GM18507 (cell line): Measurements from ENCODE around the gene FHIT.

ENCODE experiments used
- DNase-seq: peaks from one replicate; pipeline ENCODE4 v3.0.0; 2011; ENCODE audit warnings: low read depth; ENCODE audit not compliant: insufficient read length; ENCODE audit errors: extremely low spot score
- FAIRE-seq: peaks from 2 replicates; lab custom pipeline; 2011; peaks lifted over from hg19 to GRCh38; lab: Jason Lieb, UNC

FHIT gene

DNA sequence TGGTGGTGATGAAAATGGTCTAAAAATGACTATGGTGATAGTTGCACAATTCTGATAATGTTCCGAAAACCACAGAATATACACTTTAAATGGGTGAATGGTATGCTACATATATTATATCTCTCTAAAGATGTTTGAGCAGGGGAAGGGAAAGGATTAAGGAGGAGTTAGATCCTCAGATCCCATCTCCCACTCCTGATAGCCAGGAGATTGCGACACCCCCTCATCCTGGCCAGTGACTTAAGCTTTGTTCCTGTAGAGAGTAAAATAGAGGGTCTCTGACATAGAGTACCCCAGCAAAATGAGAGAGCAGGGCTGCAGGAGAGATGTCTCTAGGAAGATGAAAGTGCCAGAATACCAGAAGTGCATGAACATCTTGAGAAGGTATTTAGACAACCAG is 984.8 kb downstream of the FHIT start:
- DNase-seq = no peak
- FAIRE-seq = no peak

DNA sequence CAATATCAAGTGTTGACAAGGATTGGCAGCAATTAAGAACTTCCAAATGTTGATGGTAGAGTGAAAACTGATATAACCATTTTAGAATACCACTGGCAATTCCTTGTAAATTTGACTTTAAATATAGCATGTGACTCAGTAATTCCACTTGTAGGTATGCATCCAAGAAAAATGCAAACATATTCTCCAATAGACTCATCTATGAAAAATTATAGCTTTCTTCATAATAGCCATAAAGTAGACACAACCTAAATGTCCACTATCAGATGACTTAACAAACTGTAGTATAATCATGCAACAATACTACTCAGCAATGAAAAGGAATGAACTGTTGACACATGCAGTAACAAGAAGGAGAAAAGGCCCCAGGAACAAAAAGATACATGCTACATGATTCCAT is 988.1 kb downstream of the FHIT start:
- FAIRE-seq = no peak
- DNase-seq = no peak

DNA sequence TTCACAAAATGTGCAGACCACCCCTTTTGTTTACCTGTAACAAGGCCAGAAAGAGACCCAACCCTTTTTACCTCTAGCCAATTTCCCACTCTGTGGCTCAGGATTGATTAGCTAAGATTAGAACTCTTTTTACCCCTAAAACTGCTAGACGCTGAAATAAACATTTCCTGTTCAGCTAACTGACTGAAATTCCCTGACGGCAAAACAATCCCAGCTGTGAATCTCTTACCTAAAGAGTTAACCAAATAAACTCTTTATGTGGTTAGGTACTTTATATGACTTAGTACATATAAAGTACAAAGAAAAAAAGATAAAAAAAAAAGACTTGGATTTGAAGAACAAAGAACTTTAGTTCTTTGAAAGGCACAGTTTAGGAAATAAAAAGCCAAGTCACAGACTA is 988.7 kb downstream of the FHIT start:
- no peak for DNase-seq
- FAIRE-seq = no peak

DNA sequence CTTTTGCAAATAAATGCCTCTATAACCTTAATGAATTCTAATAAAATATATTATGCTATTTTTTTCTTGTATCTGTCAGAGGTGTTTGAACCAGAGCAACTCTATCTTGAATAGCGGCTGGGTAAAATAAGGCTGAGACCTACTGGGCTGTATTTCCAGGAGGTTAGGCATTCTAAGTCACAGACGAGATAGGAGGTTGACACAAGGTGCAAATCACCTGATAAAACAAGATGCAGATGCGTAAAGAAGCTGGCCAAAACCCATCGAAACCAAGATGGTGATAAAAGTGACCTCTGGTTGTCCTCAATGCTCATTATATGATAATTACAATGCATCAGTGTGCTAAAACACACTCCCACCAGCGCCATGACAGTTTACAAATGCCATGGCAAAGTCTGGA is 990.7 kb downstream of the FHIT start:
- FAIRE-seq = no peak

DNA sequence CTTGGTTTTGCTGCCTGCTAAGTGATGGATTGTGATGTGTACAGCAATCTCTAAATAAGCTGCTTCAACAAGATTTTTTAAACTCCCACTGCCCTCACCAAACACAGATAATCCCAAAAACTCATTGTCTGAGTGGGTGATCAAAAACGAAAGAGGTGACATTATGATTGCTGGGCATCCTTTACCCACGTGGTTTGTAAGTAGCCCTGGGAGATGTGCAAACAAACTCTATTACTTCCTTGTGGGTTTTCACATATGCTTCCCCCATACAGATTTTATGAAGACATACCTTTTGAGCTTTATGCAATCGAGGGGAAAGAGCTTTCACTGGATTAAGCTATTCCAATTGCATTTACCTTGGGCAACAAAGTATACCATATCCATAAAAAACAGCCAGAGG is 1000.4 kb downstream of the FHIT start:
- FAIRE-seq = no peak
- no peak for DNase-seq

More for the DNA sequence above, 990.7 kb downstream of the FHIT start:
- no peak for DNase-seq

DNA sequence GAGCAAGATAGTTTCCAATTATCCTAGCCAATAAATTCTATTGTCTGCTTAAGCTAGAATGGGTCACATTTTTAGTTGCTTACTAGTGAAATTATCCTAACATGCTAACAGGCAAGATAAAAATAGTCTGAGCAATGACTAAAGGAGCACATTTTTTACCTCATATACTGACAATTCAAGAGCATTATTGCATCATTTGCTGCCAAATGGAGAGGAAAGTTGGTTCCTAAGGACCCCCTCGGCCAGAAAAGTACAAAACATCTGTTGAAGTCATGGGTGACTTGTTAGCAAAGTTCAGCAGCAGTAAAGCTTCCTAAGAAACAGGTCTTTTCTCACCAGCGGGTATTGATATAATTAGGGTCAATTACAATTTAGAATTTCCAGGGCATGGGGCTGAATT is 1001.0 kb downstream of the FHIT start:
- FAIRE-seq (no peak), DNase-seq (no peak)

DNA sequence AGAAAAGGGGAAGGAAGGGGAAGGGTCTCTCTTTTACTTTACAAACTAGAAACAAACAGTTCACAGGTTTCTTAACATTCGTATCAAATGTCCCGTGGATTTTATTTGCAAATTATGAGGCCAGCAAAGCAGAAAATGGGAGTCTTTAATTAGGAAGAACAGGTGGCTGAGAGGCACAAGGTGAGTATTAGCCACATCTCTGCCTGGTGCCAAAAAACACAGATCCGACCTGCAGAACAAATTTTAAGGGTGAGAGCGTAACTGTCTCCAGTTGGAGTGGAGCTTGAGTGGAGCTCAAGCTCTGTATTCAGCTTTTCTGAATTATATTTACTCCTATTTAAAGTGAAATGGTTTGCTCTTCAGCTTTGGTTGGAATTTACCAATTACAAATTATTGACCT is 1004.9 kb downstream of the FHIT start:
- no peak for DNase-seq
- FAIRE-seq = no peak

DNA sequence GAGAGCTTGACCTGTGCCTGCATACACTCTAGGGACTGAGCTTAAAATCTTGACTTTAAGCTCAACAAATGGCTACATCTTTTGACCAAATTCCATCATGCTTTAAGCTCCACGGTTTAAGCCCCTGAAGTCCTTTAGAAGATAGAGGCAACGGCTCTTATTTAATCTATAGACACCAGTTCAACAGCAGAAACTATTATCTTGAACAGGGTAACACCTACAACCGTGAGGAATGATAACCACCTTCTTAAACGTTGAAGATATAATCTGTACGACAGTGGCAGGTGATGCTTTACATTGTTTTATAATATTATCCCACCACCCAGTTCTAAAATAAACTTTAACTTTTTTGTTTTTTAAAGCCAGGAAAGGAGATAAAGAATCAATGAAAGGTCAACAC is 1007.8 kb downstream of the FHIT start:
- FAIRE-seq (no peak), DNase-seq (no peak)

DNA sequence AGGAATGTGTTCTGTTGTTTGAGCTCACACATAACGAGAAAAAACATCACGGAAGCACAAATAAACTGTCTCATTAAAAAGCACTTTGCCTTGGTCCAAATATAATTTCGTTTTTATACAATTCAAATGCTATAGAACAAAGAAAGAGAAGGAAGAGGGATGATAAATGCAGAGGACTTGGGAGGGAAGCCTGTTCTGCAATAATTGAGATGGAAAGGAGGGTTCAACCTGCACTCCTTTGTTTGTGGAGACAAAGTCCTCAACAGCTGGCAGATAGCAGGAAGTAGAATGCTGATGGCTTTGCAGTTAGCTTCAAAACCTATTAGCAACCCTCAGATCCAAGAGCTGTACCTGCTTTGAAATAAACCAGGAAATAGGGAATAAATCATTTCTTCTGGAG is 1010.8 kb downstream of the FHIT start:
- DNase-seq = no peak
- FAIRE-seq = no peak

DNA sequence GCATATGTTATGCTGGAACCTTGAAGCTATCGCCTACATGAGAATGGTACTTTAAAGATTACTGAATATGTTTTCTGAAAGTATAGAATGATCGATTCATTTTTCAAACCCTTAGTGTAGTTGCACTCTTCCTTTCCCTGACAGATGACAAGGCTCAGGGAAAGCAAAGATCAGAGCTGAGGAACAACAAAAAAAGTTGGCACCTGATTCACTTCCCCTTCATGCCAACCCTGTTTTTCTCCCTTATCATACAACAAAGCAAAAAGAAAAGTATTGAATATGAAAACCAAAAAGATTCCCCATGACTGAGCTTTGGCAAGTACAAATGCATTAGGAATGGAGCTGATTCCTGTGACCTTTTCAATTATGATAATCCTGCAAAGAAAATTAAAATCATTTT is 1012.7 kb downstream of the FHIT start:
- DNase-seq (no peak), FAIRE-seq (no peak)

DNA sequence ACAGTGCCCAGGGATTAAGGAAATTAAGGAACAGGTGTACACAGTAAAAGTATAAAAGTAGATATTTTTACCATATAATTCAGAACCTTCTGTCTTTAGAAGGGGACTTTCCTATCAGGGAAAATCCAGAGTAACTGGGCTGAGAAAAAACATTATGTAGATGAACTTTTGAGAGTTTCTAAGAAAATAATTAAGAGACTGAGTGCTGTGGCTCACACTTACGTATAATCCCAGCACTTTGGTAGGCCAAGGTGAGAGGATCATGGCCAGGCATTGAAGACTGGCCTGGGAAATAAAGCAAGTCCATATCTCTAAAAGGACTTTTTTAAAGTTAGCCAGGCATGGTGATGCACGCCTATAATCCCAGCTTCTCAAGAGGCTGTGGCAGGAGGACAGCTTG is 1021.8 kb downstream of the FHIT start:
- no peak for FAIRE-seq
- no peak for DNase-seq

DNA sequence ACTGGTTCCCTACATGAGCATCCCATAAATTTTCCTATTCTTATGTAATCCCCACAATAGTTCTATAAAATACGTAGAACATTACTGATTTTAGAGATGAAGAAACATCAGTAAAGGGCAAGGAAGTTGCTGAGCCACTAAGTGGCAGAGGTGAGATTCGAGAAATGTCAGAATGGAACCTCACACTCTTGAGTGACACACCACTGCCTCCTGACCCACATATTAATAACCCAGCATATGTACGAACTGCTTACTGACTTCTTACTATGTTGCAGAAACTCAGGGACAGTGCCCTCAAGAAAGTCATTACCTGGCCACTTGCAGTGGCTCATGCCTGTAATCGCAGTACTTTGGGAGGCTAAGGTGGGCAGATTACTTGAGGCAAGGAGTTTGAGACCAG is 1022.4 kb downstream of the FHIT start:
- peak; percentile 33 for FAIRE-seq
- DNase-seq = no peak

DNA sequence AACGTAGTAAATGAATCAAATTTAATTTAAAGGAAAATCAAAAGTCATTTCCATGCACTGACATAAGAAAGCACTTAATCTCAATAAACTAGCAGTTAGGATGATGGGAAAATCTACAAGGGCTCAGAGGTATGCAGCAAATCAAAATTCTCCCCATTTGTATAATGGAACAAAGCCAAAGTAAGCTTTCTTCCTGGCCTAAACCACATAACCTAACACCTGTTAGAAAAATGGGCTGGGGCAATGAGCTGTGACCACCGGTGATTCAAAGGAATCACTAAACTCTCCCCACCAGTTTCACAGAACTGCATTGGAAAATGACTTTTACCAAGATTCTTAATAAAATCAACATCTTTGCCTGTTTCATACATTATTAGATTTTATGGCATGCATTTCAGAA is 1024.3 kb downstream of the FHIT start:
- DNase-seq = no peak
- FAIRE-seq = no peak

DNA sequence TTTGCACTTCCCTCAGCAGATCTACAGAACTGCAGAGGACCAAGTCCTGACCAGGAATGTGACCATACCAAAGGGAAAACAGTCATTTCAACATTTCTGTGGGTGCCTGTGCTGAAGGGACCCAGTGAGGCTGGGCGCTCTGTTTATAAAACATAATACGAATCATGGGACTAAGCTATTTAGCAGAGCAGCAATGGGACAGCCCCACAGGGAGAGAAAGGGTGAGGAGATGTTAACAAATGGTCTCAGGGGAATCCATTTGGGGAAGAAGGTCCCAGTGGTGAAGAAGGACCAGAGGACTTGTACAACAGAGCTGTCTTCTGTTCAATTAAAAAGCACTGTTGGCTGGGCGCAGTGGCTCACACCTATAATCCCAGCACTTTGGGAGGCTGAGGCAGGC is 1025.4 kb downstream of the FHIT start:
- DNase-seq = no peak
- no peak for FAIRE-seq

DNA sequence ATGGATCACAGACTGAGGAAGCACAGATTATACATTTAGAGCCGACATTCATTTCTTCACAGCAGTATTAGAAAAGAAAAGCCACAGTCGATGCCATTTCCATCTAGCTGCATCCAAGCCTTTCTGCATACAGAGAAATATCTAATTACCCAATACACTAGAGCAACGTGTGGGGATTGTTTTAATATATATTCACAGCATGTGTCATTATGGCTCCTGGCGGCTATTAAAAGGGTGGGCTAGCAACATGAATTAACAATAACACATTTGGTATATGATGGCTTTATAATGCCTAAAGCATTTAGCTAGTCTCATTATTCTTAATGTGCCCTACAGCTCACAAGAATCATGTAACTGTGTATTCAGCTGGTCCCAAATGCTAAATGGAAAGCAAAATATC is 1030.5 kb downstream of the FHIT start:
- no peak for FAIRE-seq
- no peak for DNase-seq

DNA sequence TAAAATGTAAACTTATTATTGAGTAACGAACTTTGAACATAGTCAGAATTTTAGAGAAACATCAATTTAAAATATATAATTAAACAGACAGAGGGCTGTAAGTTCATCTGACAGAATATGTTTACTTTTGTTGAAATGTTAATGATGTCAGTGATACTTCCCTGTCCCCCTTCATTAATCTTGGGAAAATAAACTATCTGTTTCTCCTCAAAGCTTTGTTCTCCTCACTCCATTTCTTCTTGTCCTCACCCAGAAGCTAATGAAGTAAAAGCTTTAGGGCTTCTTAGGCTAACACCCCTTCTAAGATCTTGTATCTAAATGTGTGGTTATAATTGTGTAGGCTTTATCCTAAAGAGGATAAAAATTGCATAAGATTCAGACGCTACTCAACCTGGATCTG is 1031.8 kb downstream of the FHIT start:
- FAIRE-seq (no peak), DNase-seq (no peak)

DNA sequence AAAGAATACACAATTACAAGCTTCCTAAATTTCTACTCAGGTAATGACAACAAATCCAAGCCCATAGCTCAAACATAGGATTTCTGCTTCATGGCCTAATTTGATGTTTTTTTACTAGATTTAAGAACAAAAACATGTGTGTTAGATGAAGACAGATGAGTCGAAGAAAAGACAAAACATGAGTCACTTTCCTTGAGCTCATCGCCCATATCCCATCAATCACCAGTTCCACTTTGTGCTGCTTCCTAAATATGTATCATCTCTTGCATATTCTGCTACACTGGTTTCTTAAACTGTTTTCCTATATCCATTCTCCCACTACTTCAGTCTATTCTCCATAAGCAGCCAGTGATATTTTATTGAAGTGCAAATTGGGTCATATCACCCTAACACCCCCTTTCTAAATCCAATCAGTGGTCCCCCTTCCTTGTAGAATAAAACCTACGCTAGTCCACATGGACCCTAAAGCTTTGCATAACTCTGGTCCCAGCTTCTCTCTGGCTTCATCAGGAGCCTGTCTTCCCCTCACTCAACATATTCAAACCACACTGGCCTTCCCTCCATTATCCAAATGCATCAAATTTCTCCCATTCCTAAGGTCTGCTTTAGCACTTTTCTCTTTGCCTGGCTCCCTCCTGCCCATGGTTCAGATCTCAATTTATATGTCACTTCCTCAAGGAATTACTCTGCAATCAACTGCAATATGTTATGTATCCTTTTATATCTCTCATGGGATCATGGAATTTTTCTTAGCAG is 1033.9 kb downstream of the FHIT start:
- no peak for FAIRE-seq
- DNase-seq = no peak

DNA sequence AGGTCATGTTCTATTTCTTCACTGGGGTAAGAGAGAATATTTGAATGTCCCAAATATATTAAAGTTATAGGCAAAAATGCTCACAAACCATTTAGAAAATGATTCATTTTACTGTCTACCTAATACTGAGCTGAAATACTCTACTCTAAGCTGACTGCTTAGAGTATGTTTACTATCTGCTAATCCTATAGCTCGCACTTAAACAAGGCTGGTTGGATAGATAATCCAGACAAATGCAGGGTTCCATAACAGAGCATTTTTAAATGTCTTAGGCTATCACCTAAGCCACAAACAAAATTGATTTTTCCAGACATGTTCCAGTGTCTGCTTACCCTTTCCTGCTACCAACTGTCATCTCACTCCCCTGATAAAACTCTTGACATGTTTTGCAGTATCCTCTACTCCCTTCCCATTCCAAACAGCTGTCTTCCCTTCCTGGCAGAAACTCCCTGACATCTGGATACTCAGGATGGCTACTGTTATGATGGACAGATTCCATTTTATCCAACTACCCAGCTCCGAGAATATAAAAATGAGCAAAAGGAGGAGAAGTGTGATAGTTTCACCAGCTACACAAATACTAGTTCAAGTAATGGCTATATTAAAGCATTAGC is 1034.7 kb downstream of the FHIT start:
- no peak for DNase-seq
- no peak for FAIRE-seq

DNA sequence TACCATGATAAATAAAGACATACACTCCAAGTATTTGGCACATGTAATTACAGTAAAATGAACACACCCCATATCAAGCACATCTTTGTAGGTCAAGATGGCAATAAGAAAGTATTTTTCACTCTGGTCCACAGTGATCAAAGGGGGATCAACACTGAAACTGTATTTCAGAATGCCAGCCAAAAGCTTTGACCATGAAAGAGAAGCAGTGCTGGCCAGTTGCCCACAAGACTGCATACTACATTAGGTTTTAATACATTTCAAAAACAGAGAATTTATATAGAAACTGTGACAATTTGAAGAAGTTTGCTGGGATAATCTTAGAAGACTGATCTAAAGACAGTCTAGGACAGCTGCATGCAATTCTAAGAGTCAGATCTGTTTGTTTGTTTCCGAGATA is 1035.3 kb downstream of the FHIT start:
- DNase-seq = no peak
- FAIRE-seq = no peak

DNA sequence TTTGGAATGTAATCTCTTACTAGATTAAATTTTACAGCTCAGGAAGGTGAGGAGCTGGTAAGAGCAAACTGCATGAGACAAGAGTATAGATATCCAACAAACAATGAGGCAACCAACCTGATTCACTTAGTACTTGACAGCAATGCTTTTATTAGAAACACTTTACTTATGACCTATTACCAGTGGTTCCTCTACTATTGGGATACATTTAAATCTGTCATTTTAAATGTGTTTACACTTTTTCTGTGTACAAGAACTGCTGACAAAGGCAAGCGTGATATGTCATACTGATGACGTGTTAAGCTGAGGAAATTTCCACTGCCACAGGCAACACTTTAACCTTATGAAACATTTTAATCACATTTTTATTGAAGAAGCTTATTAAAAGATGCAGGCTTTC is 1043.3 kb downstream of the FHIT start:
- no peak for DNase-seq
- FAIRE-seq = no peak

DNA sequence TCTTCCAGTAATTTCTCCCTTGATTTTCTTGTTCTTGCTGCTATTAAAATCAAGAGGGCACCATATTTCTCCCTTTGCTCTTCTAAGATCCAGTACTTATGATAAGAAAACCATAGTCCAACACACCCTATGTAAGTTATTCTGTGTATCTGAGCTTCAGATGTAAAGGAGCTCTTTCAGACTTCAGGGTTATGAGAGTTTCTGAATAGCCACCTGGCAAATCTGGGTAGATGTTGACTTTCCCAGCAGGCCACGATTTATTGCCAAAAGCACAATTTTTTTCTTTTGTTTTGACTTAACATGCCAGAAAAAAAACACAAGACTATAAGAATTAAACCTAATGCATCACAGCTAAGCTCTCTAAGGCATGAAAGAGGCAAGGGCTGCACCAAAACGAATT is 1045.0 kb downstream of the FHIT start:
- no peak for FAIRE-seq

More for the DNA sequence above, 1045.0 kb downstream of the FHIT start:
- no peak for DNase-seq
